Right lobe of liver (tissue), 6 donors: ENCODE results near the gene CNTNAP5. TPM values are rescaled to one million over a fixed set of nuclear protein-coding genes. Genes with fewer than 3 reads are reported as not detected.

Experiments
- ATAC-seq, 4 donors: fragments of 200-7000 bp; cut with Tn5 transposase; one replicate each; pipeline ENCODE4 v1.9.1; 2020; ENCODE audit warnings: mild to moderate bottlenecking in 4 of 4, moderate library complexity in 4 of 4
- DNase-seq, 3 donors: peaks; one replicate each; pipeline ENCODE4 v3.0.0-alpha.2; 2020
- H3K27ac ChIP-seq, 3 donors: fragments of 200-600 bp; one replicate each; pipeline ENCODE4 v1.8.0; 2022
- H3K27me3 ChIP-seq, 2 donors: fragments of 200-600 bp; one replicate each; pipeline ENCODE4 v1.8.0; 2022
- H3K36me3 ChIP-seq, 4 donors: fragments of 200-600 bp; sonication (generic) in 1 of 4; one replicate each; pipeline versions ENCODE4 v1.5.1 to v1.8.0; 2017 to 2022; ENCODE audit warnings: control low read depth in 1 of 4
- H3K4me1 ChIP-seq, 4 donors: fragments of 200-600 bp; sonication (generic) in 1 of 4; one replicate each; pipeline versions ENCODE4 v1.5.1 to v1.8.0; 2017 to 2022; ENCODE audit warnings: control low read depth in 1 of 4
- H3K4me3 ChIP-seq, 3 donors: fragments of 200-600 bp; one replicate each; pipeline ENCODE4 v1.8.0; 2022
- H3K9me3 ChIP-seq, 4 donors: fragments of 200-600 bp; sonication (generic) in 1 of 4; one replicate each; pipeline versions ENCODE4 v1.5.1 to v1.8.0; 2017 to 2022; ENCODE audit warnings: control low read depth in 1 of 4
- CTCF ChIP-seq, 4 donors: fragments of 200-600 bp in 3 of 4; fragments of 450-650 bp in 1 of 4; IDR thresholded peaks; one replicate each; pipeline versions ENCODE4 v1.5.1 to v1.8.0; 2016 to 2022; ENCODE audit warnings: antibody characterized with exemption in 4 of 4, mild to moderate bottlenecking in 2 of 4
- POLR2A ChIP-seq: fragments of 450-650 bp; IDR thresholded peaks from one replicate; pipeline ENCODE4 v1.6.1; 2017; ENCODE audit warnings: antibody characterized with exemption, mild to moderate bottlenecking
- WGBS: methylation state at CpG from one replicate; pipeline ENCODE4 v1.1.6; 2018; ENCODE audit warnings: low coverage, low lambda C conversion rate; ENCODE audit not compliant: insufficient coverage; ENCODE audit errors: missing lambda C conversion rate; 5-methylcytosine and 5-hydroxymethylcytosine counted together
- intact Hi-C, 2 donors: fragments of 100-400 bp; cut with DNase I; formaldehyde crosslinking; loops; one replicate each; pipeline versions ENCODE4 v1.11.2 to v1.14.1; 2022
- total RNA-seq, 6 experiments: library from RNA; depleted of rRNA in 2 of 6; stranded (reverse); fragments of >200 nt in 2 of 6; fragmentation: NEBNext Ultra II Directional in 3 of 6; extraction: Animal tissue kit (Norgen Biotek cat#: 25700) in 3 of 6; gene quantifications; one replicate each; pipeline versions ENCODE4 v1.1.0 to v1.2.4, GENCODE V29; 2016 to 2023
- donor health status: DM: no; HTN: yes; CAD: no.
- donor health status: DM: no; HTN: no; CAD: no.
- donor health status: DM: no; HTN: no; CAD: no.
- donor health status: DM: no; HTN: yes; CAD: no.
- donor health status: DM: no; HTN: yes; CAD: no.

The CNTNAP5 gene
- total RNA-seq, 6 experiments from 2014 or later = not detected

- H3K4me1 ChIP-seq = no peaks in the 10 kb centered on the region
- H3K27ac ChIP-seq = no peak overlapping the region
- H3K27me3 ChIP-seq = no peaks in the 10 kb centered on the region
- H3K36me3 ChIP-seq = no peaks in the 10 kb centered on the region
- DNase-seq (no peak), ATAC-seq (no peak)
- H3K9me3 ChIP-seq = no peaks in the 10 kb centered on the region
- H3K4me3 ChIP-seq = no peak overlapping the region
- intact Hi-C loops = no loop called here
- TF ChIP-seq POLR2A = no peak
- TF ChIP-seq CTCF (IDR thresholded peaks at IDR 0.05) = no peak
- 32% methylated on average over 2 of the region's 2 CpGs for WGBS
Observed at GRCh38 chr2:124534028-124534427, 508.9 kb downstream of the CNTNAP5 start.

DNA sequence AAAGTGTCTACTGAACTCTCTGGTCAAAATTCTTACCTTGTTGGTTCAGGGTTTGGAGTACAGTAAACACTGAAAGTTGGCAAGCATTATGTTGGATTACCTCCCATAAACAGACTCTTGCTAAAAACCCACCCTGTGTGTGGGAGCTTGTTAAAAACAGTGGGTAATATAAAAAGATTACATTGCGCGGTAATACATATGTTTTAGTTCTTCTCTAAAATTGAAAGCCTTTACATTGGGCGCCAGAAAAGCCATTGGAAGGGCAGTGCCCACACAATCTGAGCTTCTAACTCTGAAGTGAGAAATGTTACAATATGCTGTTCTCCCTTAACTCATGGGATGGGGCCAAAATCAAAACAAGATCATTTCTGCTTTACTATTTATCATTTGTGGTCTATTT lies 510.7 kb downstream of the CNTNAP5 start:
- Histone ChIP-seq H3K27ac (no peak overlapping the region), H3K4me1 (no peaks in the 10 kb centered on the region), H3K36me3 (no peaks in the 10 kb centered on the region), H3K27me3 (no peaks in the 10 kb centered on the region), H3K9me3 (no peaks in the 10 kb centered on the region), H3K4me3 (no peak overlapping the region)
- 92% methylated on average over 3 of the region's 3 CpGs for WGBS
- DNase-seq (no peak), ATAC-seq (no peak)
- intact Hi-C loops = no loop called here
- TF ChIP-seq CTCF (IDR thresholded peaks at IDR 0.05) (no peak), POLR2A (no peak)

GRCh38 chr2:124536591-124536990 lies 511.5 kb downstream of the CNTNAP5 start:
- intact Hi-C loops = no loop called here
- Histone ChIP-seq H3K36me3 (no peaks in the 10 kb centered on the region), H3K9me3 (no peaks in the 10 kb centered on the region), H3K4me1 (no peaks in the 10 kb centered on the region), H3K27me3 (no peaks in the 10 kb centered on the region), H3K27ac (no peak overlapping the region), H3K4me3 (no peak overlapping the region)
- TF ChIP-seq CTCF (IDR thresholded peaks at IDR 0.05) (no peak), POLR2A (no peak)
- ATAC-seq (no peak), DNase-seq (no peak)
- 49% methylated on average over 5 of the region's 5 CpGs for WGBS

DNA sequence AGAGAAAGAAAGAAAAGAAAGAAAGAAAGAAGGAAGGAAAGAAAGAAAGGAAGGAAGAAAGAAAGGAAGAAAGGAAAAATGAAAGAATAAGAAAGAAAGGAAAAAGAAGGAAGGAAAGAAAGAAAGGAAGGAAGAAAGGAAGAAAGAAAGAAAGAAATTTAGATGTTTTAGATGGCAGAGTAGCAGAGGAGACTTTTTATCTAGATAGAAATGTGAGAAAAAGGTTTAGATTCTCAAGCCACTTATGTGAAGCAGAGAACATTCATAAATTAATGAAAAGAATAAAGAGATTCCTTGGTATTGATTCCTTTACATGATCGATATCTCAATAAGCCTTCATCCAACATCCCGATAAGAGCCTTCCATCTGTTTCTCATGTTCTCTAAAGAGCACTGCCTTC lies 513.5 kb downstream of the CNTNAP5 start:
- WGBS = 86% methylated on average over 2 of the region's 2 CpGs
- intact Hi-C loops = no loop called here

More for the DNA sequence above, 513.5 kb downstream of the CNTNAP5 start:
- no peak for ATAC-seq
- no peak for DNase-seq
- Histone ChIP-seq H3K4me3 (no peak overlapping the region), H3K4me1 (no peaks in the 10 kb centered on the region), H3K9me3 (no peaks in the 10 kb centered on the region), H3K36me3 (no peaks in the 10 kb centered on the region), H3K27ac (no peak overlapping the region), H3K27me3 (no peaks in the 10 kb centered on the region)
- no peak for TF ChIP-seq CTCF (IDR thresholded peaks at IDR 0.05)
- no peak for TF ChIP-seq POLR2A
